GM23338 (cell line): ENCODE results near the gene PPME1. TPM values are rescaled to one million over a fixed set of nuclear protein-coding genes. Genes with fewer than 3 reads are reported as not detected.

Experiments
- ATAC-seq: fragments of 200-7000 bp; cut with Tn5 transposase; 3 replicates; pipeline ENCODE4 v1.9.1; 2020
- DNase-seq: peaks from one replicate; pipeline ENCODE4 v3.0.0-alpha.2; 2015; ENCODE audit warnings: low spot score
- H2AFZ ChIP-seq: fragments of 200-600 bp; sonication (generic); 2 replicates; pipeline ENCODE4 v1.8.0; 2016; ENCODE audit warnings: antibody characterized with exemption, mild to moderate bottlenecking, moderate library complexity
- H3F3A ChIP-seq: fragments of 200-600 bp; sonication (generic); replicated peaks from 2 replicates; pipeline ENCODE4 v1.8.0; 2017; ENCODE audit warnings: antibody characterized with exemption, mixed run types, low read depth
- H3K27ac ChIP-seq: fragments of 200-600 bp; sonication (generic); 2 replicates; pipeline ENCODE4 v1.6.1; 2016; ENCODE audit warnings: low read depth
- H3K27me3 ChIP-seq: fragments of 200-600 bp; sonication (generic); 2 replicates; pipeline ENCODE4 v1.8.0; 2016; ENCODE audit warnings: mild to moderate bottlenecking, mixed run types, moderate library complexity; ENCODE audit not compliant: insufficient read depth
- H3K36me3 ChIP-seq: fragments of 200-600 bp; sonication (generic); 2 replicates; pipeline ENCODE4 v1.8.0; 2016; ENCODE audit warnings: mild to moderate bottlenecking; ENCODE audit not compliant: insufficient read depth
- H3K4me1 ChIP-seq: fragments of 200-600 bp; sonication (generic); 2 replicates; pipeline ENCODE4 v1.8.0; 2016; ENCODE audit warnings: mild to moderate bottlenecking, moderate library complexity; ENCODE audit not compliant: insufficient read depth
- H3K4me2 ChIP-seq: fragments of 200-600 bp; sonication (generic); 2 replicates; pipeline ENCODE4 v1.7.1; 2017; ENCODE audit warnings: mixed run types
- H3K4me3 ChIP-seq: fragments of 200-600 bp; sonication (generic); 2 replicates; pipeline ENCODE4 v1.6.1; 2016; ENCODE audit warnings: mixed run types
- H3K79me2 ChIP-seq: fragments of 200-600 bp; sonication (generic); replicated peaks from 2 replicates; pipeline ENCODE4 v1.8.0; 2017; ENCODE audit warnings: mild to moderate bottlenecking; ENCODE audit not compliant: insufficient read depth
- H3K9me2 ChIP-seq: fragments of 200-600 bp; sonication (generic); 2 replicates; pipeline ENCODE4 v1.8.0; 2017; ENCODE audit not compliant: insufficient read depth
- H4K20me1 ChIP-seq: fragments of 200-600 bp; sonication (generic); replicated peaks from 2 replicates; pipeline ENCODE4 v1.8.0; 2017; ENCODE audit warnings: mild to moderate bottlenecking; ENCODE audit not compliant: insufficient read depth
- H3K27ac Mint-ChIP-seq: 2 replicates; pipeline ENCODE4 v1.8.0; 2020; ENCODE audit warnings: inconsistent platforms, mild to moderate bottlenecking, moderate library complexity, mixed read lengths
- H3K27me3 Mint-ChIP-seq: 3 replicates; pipeline ENCODE4 v1.8.0; 2022; ENCODE audit warnings: low read depth, mild to moderate bottlenecking, moderate library complexity, mixed read lengths, inconsistent platforms; ENCODE audit not compliant: insufficient read depth, poor library complexity
- H3K36me3 Mint-ChIP-seq: 3 replicates; pipeline ENCODE4 v1.8.0; 2021; ENCODE audit warnings: low read depth, mild to moderate bottlenecking, inconsistent platforms, moderate library complexity, mixed read lengths
- H3K4me1 Mint-ChIP-seq: 3 replicates; pipeline ENCODE4 v1.8.0; 2020; ENCODE audit warnings: mild to moderate bottlenecking, inconsistent platforms, mixed read lengths
- H3K4me3 Mint-ChIP-seq: 3 replicates; pipeline ENCODE4 v1.8.0; 2021; ENCODE audit warnings: moderate library complexity, mild to moderate bottlenecking, inconsistent platforms, mixed read lengths
- H3K9me3 Mint-ChIP-seq: 3 replicates; pipeline ENCODE4 v1.8.0; 2020; ENCODE audit warnings: moderate library complexity, mild to moderate bottlenecking, inconsistent platforms, mixed read lengths
- CREB1 ChIP-seq: fragments of 250-450 bp; sonication (Bioruptor Pico); IDR thresholded peaks from 2 replicates; pipeline ENCODE4 v1.5.0; 2020; ENCODE audit warnings: low read depth, mild to moderate bottlenecking, moderate library complexity
- EZH2phosphoT487 ChIP-seq: fragments of 200-600 bp; sonication (generic); IDR thresholded peaks from one replicate; pipeline ENCODE4 v1.8.1; 2018; ENCODE audit warnings: antibody characterized with exemption; ENCODE audit not compliant: unreplicated experiment
- JUNB ChIP-seq: IDR thresholded peaks from one replicate; pipeline ENCODE4 v1.6.1; 2016; ENCODE audit warnings: antibody characterized with exemption; ENCODE audit not compliant: unreplicated experiment
- NANOG ChIP-seq: IDR thresholded peaks from 2 replicates; pipeline ENCODE4 v1.6.1; 2016; ENCODE audit warnings: antibody characterized with exemption, borderline replicate concordance
- POLR2AphosphoS5 ChIP-seq: IDR thresholded peaks from 2 replicates; pipeline ENCODE4 v1.6.1; 2016; ENCODE audit warnings: antibody characterized with exemption, low read depth
- ZNF114 ChIP-seq: fragments of 250-450 bp; sonication (Bioruptor Pico); IDR thresholded peaks from 2 replicates; pipeline ENCODE4 v1.5.0; 2020; ENCODE audit warnings: mild to moderate bottlenecking, moderate library complexity
- ZNF331 ChIP-seq: fragments of 250-450 bp; sonication (Bioruptor Pico); IDR thresholded peaks from 2 replicates; pipeline ENCODE4 v1.5.0; 2020; ENCODE audit warnings: low read depth, mild to moderate bottlenecking, moderate library complexity
- polyA plus RNA-seq: library from polyadenylated mRNA; unstranded; fragments of >200 nt; fragmentation: Nextera tagmentation; extraction: Ambion mirVana; gene quantifications from 2 replicates; pipeline ENCODE4 v1.2.1, GENCODE V29; 2016
- total RNA-seq: library from RNA; depleted of rRNA; stranded (reverse); fragments of >200 nt; shearing (Covaris generic); gene quantifications from 2 replicates; pipeline ENCODE4 v1.2.3, GENCODE V29; 2014
- TF ChIP-seq, protein P1 (sequence below): IDR thresholded peaks from one replicate; pipeline ENCODE4 v1.6.1; 2018; ENCODE audit warnings: antibody characterized with exemption; ENCODE audit not compliant: unreplicated experiment
- TF ChIP-seq, protein P2 (sequence below), 2 experiments: fragments of 200-600 bp in 1 of 2; sonication (generic) in 1 of 2; conservative IDR thresholded peaks; 2 replicates each; pipeline versions ENCODE4 v1.5.1 to v1.6.1; 2016 to 2017; ENCODE audit warnings: antibody characterized with exemption in 2 of 2, low read depth in 2 of 2, mild to moderate bottlenecking in 2 of 2, moderate library complexity in 1 of 2
- TF ChIP-seq, protein P3 (sequence below): fragments of 250-450 bp; sonication (Bioruptor Pico); IDR thresholded peaks from 2 replicates; pipeline ENCODE4 v1.5.0; 2020; ENCODE audit warnings: mild to moderate bottlenecking, moderate library complexity

The PPME1 gene
- total and polyA plus RNA-seq, 2 experiments from 2014 or later: 32.1 to 37.2 TPM

DNA sequence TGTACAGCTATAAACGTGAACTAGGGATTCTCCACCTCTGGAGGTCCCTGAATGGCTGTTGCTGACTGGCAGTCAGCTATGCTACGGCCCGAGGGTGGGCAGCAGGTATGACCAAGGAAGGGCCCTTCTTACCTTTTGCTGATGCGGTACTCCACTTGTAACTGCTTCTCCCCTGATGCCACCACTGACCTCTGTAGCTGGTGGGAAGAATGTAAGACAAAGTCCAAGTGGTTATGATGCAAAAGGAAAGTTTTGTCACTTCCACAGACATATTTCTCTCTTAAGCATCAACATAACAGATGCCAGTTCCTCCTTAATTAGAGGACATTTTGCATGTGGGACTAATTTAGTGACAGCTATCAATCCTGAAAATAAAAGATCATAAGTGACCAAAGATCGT lies 108.2 kb downstream of the PPME1 start (continued):
- TF ChIP-seq, protein P1, sequence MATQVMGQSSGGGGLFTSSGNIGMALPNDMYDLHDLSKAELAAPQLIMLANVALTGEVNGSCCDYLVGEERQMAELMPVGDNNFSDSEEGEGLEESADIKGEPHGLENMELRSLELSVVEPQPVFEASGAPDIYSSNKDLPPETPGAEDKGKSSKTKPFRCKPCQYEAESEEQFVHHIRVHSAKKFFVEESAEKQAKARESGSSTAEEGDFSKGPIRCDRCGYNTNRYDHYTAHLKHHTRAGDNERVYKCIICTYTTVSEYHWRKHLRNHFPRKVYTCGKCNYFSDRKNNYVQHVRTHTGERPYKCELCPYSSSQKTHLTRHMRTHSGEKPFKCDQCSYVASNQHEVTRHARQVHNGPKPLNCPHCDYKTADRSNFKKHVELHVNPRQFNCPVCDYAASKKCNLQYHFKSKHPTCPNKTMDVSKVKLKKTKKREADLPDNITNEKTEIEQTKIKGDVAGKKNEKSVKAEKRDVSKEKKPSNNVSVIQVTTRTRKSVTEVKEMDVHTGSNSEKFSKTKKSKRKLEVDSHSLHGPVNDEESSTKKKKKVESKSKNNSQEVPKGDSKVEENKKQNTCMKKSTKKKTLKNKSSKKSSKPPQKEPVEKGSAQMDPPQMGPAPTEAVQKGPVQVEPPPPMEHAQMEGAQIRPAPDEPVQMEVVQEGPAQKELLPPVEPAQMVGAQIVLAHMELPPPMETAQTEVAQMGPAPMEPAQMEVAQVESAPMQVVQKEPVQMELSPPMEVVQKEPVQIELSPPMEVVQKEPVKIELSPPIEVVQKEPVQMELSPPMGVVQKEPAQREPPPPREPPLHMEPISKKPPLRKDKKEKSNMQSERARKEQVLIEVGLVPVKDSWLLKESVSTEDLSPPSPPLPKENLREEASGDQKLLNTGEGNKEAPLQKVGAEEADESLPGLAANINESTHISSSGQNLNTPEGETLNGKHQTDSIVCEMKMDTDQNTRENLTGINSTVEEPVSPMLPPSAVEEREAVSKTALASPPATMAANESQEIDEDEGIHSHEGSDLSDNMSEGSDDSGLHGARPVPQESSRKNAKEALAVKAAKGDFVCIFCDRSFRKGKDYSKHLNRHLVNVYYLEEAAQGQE: no peak
- no peak for TF ChIP-seq NANOG
- no peak for TF ChIP-seq ZNF331
- TF ChIP-seq EZH2phosphoT487: no peak
- TF ChIP-seq POLR2AphosphoS5: no peak
- TF ChIP-seq, protein P2, sequence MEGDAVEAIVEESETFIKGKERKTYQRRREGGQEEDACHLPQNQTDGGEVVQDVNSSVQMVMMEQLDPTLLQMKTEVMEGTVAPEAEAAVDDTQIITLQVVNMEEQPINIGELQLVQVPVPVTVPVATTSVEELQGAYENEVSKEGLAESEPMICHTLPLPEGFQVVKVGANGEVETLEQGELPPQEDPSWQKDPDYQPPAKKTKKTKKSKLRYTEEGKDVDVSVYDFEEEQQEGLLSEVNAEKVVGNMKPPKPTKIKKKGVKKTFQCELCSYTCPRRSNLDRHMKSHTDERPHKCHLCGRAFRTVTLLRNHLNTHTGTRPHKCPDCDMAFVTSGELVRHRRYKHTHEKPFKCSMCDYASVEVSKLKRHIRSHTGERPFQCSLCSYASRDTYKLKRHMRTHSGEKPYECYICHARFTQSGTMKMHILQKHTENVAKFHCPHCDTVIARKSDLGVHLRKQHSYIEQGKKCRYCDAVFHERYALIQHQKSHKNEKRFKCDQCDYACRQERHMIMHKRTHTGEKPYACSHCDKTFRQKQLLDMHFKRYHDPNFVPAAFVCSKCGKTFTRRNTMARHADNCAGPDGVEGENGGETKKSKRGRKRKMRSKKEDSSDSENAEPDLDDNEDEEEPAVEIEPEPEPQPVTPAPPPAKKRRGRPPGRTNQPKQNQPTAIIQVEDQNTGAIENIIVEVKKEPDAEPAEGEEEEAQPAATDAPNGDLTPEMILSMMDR (conservative IDR thresholded peaks at IDR 0.05; ENCODE audit: low read depth in 2 of 2): no peak
- no peak for TF ChIP-seq ZNF114 (CRISPR knock-in tag)
- no peak for TF ChIP-seq CREB1 (CRISPR knock-in tag)

DNA sequence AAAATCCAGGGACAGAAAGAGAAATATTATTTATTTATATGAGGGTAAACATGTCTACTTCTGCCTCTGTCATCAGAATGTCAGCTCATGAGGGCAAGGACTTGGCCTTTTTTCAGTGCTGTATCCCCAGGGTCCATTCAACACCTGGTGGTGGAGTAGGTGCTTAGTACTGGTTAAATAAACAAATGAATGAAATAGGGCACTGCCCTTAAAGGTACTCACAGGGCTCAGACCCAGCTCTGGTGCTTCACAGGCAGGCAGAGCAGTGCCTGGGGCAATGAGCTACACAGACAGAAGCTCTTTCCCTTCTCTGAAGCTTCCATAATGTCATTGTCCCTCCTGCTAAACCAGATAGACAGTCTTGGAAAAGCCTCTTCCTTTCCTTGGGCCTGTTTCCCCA lies 109.4 kb downstream of the PPME1 start:
- no peak for DNase-seq
- Mint-ChIP-seq H3K27ac (no peak overlapping the region), H3K9me3 (no peaks in the 10 kb centered on the region), H3K36me3 (no peaks in the 10 kb centered on the region), H3K4me1 (no peaks in the 10 kb centered on the region), H3K27me3 (no peaks in the 10 kb centered on the region), H3K4me3 (no peak overlapping the region)
- H3K27me3 ChIP-seq: no peaks in the 10 kb centered on the region
- H3F3A ChIP-seq: no peaks in the 10 kb centered on the region
- no peak for ATAC-seq
- no peaks in the 10 kb centered on the region for H3K36me3 ChIP-seq
- no peaks in the 10 kb centered on the region for H4K20me1 ChIP-seq
- H3K79me2 ChIP-seq: no peaks in the 10 kb centered on the region
- H3K9me2 ChIP-seq: no peaks in the 10 kb centered on the region
- no peak overlapping the region for H2AFZ ChIP-seq
- H3K27ac ChIP-seq: no peak overlapping the region
- H3K4me1 ChIP-seq: no peaks in the 10 kb centered on the region
- H3K4me3 ChIP-seq: no peak overlapping the region
- no peak overlapping the region for H3K4me2 ChIP-seq
- no peak for TF ChIP-seq JUNB
- TF ChIP-seq, protein P1: no peak
- TF ChIP-seq CREB1 (CRISPR knock-in tag): no peak
- TF ChIP-seq POLR2AphosphoS5: no peak
- TF ChIP-seq, protein P3, sequence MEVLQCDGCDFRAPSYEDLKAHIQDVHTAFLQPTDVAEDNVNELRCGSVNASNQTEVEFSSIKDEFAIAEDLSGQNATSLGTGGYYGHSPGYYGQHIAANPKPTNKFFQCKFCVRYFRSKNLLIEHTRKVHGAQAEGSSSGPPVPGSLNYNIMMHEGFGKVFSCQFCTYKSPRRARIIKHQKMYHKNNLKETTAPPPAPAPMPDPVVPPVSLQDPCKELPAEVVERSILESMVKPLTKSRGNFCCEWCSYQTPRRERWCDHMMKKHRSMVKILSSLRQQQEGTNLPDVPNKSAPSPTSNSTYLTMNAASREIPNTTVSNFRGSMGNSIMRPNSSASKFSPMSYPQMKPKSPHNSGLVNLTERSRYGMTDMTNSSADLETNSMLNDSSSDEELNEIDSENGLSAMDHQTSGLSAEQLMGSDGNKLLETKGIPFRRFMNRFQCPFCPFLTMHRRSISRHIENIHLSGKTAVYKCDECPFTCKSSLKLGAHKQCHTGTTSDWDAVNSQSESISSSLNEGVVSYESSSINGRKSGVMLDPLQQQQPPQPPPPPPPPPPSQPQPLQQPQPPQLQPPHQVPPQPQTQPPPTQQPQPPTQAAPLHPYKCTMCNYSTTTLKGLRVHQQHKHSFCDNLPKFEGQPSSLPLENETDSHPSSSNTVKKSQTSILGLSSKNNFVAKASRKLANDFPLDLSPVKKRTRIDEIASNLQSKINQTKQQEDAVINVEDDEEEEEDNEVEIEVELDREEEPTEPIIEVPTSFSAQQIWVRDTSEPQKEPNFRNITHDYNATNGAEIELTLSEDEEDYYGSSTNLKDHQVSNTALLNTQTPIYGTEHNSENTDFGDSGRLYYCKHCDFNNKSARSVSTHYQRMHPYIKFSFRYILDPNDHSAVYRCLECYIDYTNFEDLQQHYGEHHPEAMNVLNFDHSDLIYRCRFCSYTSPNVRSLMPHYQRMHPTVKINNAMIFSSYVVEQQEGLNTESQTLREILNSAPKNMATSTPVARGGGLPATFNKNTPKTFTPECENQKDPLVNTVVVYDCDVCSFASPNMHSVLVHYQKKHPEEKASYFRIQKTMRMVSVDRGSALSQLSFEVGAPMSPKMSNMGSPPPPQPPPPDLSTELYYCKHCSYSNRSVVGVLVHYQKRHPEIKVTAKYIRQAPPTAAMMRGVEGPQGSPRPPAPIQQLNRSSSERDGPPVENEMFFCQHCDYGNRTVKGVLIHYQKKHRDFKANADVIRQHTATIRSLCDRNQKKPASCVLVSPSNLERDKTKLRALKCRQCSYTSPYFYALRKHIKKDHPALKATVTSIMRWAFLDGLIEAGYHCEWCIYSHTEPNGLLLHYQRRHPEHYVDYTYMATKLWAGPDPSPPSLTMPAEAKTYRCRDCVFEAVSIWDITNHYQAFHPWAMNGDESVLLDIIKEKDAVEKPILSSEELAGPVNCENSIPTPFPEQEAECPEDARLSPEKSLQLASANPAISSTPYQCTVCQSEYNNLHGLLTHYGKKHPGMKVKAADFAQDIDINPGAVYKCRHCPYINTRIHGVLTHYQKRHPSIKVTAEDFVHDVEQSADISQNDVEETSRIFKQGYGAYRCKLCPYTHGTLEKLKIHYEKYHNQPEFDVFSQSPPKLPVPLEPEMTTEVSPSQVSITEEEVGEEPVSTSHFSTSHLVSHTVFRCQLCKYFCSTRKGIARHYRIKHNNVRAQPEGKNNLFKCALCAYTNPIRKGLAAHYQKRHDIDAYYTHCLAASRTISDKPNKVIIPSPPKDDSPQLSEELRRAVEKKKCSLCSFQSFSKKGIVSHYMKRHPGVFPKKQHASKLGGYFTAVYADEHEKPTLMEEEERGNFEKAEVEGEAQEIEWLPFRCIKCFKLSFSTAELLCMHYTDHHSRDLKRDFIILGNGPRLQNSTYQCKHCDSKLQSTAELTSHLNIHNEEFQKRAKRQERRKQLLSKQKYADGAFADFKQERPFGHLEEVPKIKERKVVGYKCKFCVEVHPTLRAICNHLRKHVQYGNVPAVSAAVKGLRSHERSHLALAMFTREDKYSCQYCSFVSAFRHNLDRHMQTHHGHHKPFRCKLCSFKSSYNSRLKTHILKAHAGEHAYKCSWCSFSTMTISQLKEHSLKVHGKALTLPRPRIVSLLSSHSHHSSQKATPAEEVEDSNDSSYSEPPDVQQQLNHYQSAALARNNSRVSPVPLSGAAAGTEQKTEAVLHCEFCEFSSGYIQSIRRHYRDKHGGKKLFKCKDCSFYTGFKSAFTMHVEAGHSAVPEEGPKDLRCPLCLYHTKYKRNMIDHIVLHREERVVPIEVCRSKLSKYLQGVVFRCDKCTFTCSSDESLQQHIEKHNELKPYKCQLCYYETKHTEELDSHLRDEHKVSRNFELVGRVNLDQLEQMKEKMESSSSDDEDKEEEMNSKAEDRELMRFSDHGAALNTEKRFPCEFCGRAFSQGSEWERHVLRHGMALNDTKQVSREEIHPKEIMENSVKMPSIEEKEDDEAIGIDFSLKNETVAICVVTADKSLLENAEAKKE (CRISPR knock-in tag): no peak
- no peak for TF ChIP-seq ZNF331
